CD4-positive, alpha-beta T cell treated with Interleukin-4 for 1 hour (primary cell): Measurements from ENCODE around the gene CROCC.
"Not testable (repeated sequence)": the region's sequence is repeated elsewhere in the genome, so short reads cannot be mapped to it uniquely, and the experiment has no call there.

ENCODE experiments used
- DNase-seq, 2 donors: peaks; one replicate each; pipeline ENCODE4 v3.0.0-alpha.2; 2020 to 2022

The CROCC gene

GRCh38 chr1:16918936-16919665 lies 2.6 kb upstream of the CROCC start:
- not testable (repeated sequence) for DNase-seq

GRCh38 chr1:16920951-16921350 lies 780 bp upstream of the CROCC start:
- no peak for DNase-seq

- DNase-seq: no peak
These were observed 735 bp downstream of the CROCC start for GRCh38 chr1:16922466-16922865.

- DNase-seq: no peak
These were observed 1.2 kb downstream of the CROCC start for GRCh38 chr1:16922885-16923431.

- no peak for DNase-seq
These were observed 2.6 kb downstream of the CROCC start for GRCh38 chr1:16924216-16924918.

GRCh38 chr1:16924919-16925477 lies 3.3 kb downstream of the CROCC start:
- no peak for DNase-seq

- DNase-seq: no peak
These were observed 4.1 kb downstream of the CROCC start for GRCh38 chr1:16925635-16926490.

GRCh38 chr1:16926491-16927073 lies 4.9 kb downstream of the CROCC start:
- DNase-seq: no peak

GRCh38 chr1:16927256-16927655 lies 5.5 kb downstream of the CROCC start:
- no peak for DNase-seq

GRCh38 chr1:16927711-16928485 lies 6.2 kb downstream of the CROCC start:
- no peak for DNase-seq

GRCh38 chr1:16929146-16930041 lies 7.7 kb downstream of the CROCC start:
- DNase-seq: not testable (repeated sequence)

- not testable (repeated sequence) for DNase-seq
These were observed 9.6 kb downstream of the CROCC start for GRCh38 chr1:16931206-16931934.

- DNase-seq: not testable (repeated sequence)
These were observed 12.2 kb downstream of the CROCC start for GRCh38 chr1:16933945-16934344.

- DNase-seq: not testable (repeated sequence)
These were observed 14.8 kb downstream of the CROCC start for GRCh38 chr1:16936580-16936979.

GRCh38 chr1:16938351-16939321 lies 16.9 kb downstream of the CROCC start:
- no peak for DNase-seq

- not testable (repeated sequence) for DNase-seq
These were observed 17.9 kb downstream of the CROCC start for GRCh38 chr1:16939386-16940180.

- no peak for DNase-seq
These were observed 22.3 kb downstream of the CROCC start for GRCh38 chr1:16944038-16944437.

GRCh38 chr1:16945512-16945911 lies 23.8 kb downstream of the CROCC start:
- not testable (repeated sequence) for DNase-seq
